Measurements from ENCODE around the gene CDK2.

The CDK2 gene

GRCh38 chr12:56013482-56013881 is 46.9 kb downstream of the CDK2 start:
- DNase-seq (ENCODE audit: low read depth): no peak

DNA sequence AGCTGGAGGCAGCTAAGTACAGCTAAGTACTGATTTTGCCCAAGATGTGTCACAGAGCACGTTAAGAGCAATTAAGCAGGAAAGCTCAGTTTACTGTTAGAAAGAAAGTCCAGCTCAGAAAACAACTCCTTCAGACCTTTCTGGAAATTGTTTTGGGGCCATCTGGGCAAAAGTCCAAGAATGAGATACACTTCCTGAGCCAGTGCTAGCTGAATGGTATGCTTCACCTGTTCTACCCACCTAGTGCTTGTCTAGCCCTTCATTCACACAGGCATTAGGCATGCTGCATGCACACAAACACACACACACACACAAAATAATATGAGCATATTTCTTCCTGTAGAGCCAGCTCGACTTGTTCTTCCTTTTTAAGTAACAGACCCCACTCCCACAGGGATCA is 47.6 kb downstream of the CDK2 start:
- DNase-seq (ENCODE audit: low read depth): no peak

- DNase-seq (ENCODE audit: low read depth): no peak
Measured at GRCh38 chr12:56017181-56017580, 50.6 kb downstream of the CDK2 start.

DNA sequence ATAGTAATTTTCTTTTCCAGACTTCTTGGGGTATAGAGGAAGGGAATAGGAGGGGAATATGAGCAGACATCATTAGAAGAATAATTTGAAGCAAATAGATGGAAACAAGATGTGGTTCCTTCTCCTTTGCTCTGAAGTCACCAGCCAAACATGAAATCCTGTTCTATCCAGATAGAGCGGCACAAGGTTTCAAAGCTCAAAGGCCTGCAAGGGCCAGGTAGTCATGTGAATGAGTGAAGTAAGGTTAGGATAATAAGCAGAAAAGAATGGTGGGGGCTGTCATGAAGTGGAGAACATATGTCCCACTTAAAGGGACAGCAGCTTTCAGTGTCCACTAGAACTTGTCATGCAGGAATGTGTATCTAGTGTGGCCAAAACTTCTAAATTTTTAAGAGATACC is 51.7 kb downstream of the CDK2 start:
- DNase-seq (ENCODE audit: low read depth): no peak

DNA sequence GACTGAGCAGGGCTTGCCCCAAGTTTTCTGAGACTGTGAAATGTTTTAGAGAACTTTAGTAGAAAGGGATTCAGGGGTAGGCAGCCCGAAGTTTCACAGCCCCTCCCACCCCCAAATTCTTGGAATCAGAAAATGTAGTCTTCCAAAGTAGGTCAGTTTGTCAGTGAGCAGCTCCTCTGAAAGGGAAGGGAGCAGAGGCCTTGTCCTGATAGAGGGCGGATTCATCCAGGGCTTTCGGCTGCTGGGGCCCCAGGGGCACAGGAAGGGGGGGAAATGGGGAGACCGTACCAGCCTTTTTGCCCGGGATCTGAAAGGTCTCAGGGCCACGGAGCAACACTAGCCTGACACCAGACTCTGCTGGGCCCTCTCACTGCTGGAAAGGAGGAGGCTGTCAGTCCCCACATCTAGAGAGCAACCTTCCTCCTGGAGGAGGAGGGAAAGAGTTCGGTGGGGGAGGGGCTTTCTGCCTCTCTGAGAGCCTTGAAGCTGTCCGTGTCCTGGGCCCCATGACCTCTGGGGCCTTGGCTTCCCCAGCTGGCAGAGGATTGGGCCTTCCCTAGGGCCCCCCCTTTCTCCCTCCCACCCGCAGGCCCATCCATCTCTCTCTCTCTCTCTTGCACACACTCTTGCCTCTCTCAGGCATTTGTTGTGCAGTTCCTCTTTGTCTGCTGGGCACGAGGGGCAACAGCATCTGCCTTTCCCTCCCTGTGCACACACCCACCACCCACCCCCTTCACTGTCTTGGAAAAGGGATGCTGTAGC is 54.0 kb downstream of the CDK2 start, which contains the start of gene IKZF4:
IKZF4 (plus strand) TSS at position 621 of the 762 bp plus-strand sequence. CDS start 451 bp downstream, outside the sequence.
- DNase-seq (ENCODE audit: low read depth): no peak

DNA sequence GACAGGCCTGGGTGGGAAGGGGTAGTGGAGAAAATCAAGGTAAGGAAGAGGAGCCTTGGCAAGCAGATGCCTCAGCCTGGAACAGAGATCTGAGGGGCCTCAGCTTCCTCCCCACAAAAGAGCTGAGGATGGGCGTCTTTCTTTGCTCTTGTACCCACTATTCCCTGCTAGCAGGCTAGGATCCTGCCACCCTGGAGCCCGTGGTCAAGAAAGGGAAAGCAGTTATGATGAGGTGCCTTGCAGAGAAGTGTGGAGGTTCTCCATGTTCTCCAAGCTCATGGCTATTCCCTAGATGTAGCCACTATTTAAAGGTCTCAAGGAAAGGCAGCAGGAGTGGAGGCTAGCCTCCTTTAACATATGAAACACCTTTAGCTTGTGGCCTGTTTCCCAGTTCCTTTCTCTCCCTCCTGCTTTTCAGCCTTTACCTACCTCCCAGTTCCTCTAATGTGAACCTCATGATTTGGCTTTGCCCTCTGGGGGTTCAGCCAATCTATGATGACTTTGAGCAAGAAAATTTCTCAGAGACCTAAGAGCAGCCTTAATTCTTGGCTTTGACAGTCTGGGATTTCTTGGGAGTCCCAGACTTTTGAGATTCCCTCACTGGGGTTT is 55.4 kb downstream of the CDK2 start:
- DNase-seq (ENCODE audit: low read depth): no peak

All from stimulated activated CD8-positive, alpha-beta memory T cell treated with anti-CD3 and anti-CD28 coated beads, Interleukin-12 subunit alpha, Interleukin-12 subunit beta, amount 100 ng/mL, for 1 hour (primary cell).